ENCODE data around the gene CDV3.
"Not testable (repeated sequence)": the region's sequence is repeated elsewhere in the genome, so short reads cannot be mapped to it uniquely, and the experiment has no call there.

GRCh38 chr3:133544983-133545382, 28.5 kb upstream of the CDV3 start:
- not testable (repeated sequence) for TF ChIP-seq EZH2 (IDR thresholded peaks at IDR 0.05; ENCODE audit: low read length); CTCF (optimal IDR thresholded peaks at IDR 0.05 in 1 of 3, IDR thresholded peaks at IDR 0.05 in 1 of 3, conservative IDR thresholded peaks at IDR 0.05 in 1 of 3; ENCODE audit: extremely low read depth in 1 of 3, insufficient read depth in 2 of 3, low read length in 3 of 3)

Data from keratinocyte (primary cell).